H9 (cell line): ENCODE data around the gene PADI4. TPM values are rescaled to one million over a fixed set of nuclear protein-coding genes. Genes with fewer than 3 reads are reported as not detected.

ENCODE experiments used
- DNase-seq: peaks from one replicate; pipeline ENCODE4 v3.0.0-alpha.2; 2017
- H2AFZ ChIP-seq: one replicate; pipeline ENCODE4 v1.6.1; 2013; ENCODE audit warnings: mild to moderate bottlenecking, low read length, control low read depth, moderate library complexity
- H2AK5ac ChIP-seq: 2 replicates; pipeline ENCODE4 v1.6.1; 2013; ENCODE audit warnings: low read length, control low read depth, mixed read lengths; ENCODE audit not compliant: insufficient read length
- H2BK120ac ChIP-seq: one replicate; pipeline ENCODE4 v1.6.1; 2013; ENCODE audit warnings: low read depth, mild to moderate bottlenecking, low read length, control low read depth, inconsistent platforms; ENCODE audit not compliant: poor library complexity, severe bottlenecking
- H2BK12ac ChIP-seq: 2 replicates; pipeline ENCODE4 v1.6.1; 2013; ENCODE audit warnings: low read length, control low read depth, mixed read lengths, low read depth; ENCODE audit not compliant: insufficient read length
- H2BK15ac ChIP-seq: 2 replicates; pipeline ENCODE4 v1.6.1; 2013; ENCODE audit warnings: low read depth, low read length, control low read depth
- H2BK20ac ChIP-seq: one replicate; pipeline ENCODE4 v1.6.1; 2013; ENCODE audit warnings: low read depth, mild to moderate bottlenecking, low read length, control low read depth, inconsistent platforms; ENCODE audit not compliant: poor library complexity, severe bottlenecking
- H2BK5ac ChIP-seq: 2 replicates; pipeline ENCODE4 v1.6.1; 2013; ENCODE audit warnings: low read length, control low read depth, mixed read lengths; ENCODE audit not compliant: insufficient read length
- H3K14ac ChIP-seq: 2 replicates; pipeline ENCODE4 v1.6.1; 2013; ENCODE audit warnings: low read length, control low read depth; ENCODE audit not compliant: insufficient read depth
- H3K18ac ChIP-seq: 2 replicates; pipeline ENCODE4 v1.6.1; 2013; ENCODE audit warnings: low read depth, mild to moderate bottlenecking, mixed read lengths, low read length, control low read depth; ENCODE audit not compliant: insufficient read length
- H3K23ac ChIP-seq: 2 replicates; pipeline ENCODE4 v1.6.1; 2013; ENCODE audit warnings: low read length, control low read depth, mixed read lengths, low read depth; ENCODE audit not compliant: insufficient read length
- H3K23me2 ChIP-seq: 2 replicates; pipeline ENCODE4 v1.6.1; 2013; ENCODE audit warnings: low read depth, mild to moderate bottlenecking, mixed read lengths, low read length, control low read depth; ENCODE audit not compliant: insufficient read length, poor library complexity, severe bottlenecking
- H3K27ac ChIP-seq: 2 replicates; pipeline ENCODE4 v1.5.1; 2013; ENCODE audit warnings: low read length, control low read depth, mixed read lengths, low read depth; ENCODE audit not compliant: insufficient read length
- H3K27me3 ChIP-seq: 2 replicates; pipeline ENCODE4 v1.6.1; 2013; ENCODE audit warnings: low read length, control low read depth, inconsistent platforms; ENCODE audit not compliant: insufficient read depth
- H3K4ac ChIP-seq: 2 replicates; pipeline ENCODE4 v1.6.1; 2013; ENCODE audit warnings: low read depth, mild to moderate bottlenecking, control low read depth, inconsistent platforms, low read length, moderate library complexity
- H3K4me1 ChIP-seq: 2 replicates; pipeline ENCODE4 v1.6.1; 2013; ENCODE audit warnings: low read length, control low read depth, inconsistent platforms; ENCODE audit not compliant: insufficient read depth
- H3K4me2 ChIP-seq: 2 replicates; pipeline ENCODE4 v1.6.1; 2013; ENCODE audit warnings: low read length, control low read depth, mixed read lengths; ENCODE audit not compliant: insufficient read length, insufficient read depth
- H3K56ac ChIP-seq: 2 replicates; pipeline ENCODE4 v1.6.1; 2013; ENCODE audit warnings: low read depth, mild to moderate bottlenecking, mixed read lengths, low read length, control low read depth; ENCODE audit not compliant: insufficient read length
- H3K79me1 ChIP-seq: 2 replicates; pipeline ENCODE4 v1.6.1; 2013; ENCODE audit warnings: low read depth, mild to moderate bottlenecking, moderate library complexity, low read length, control low read depth, inconsistent platforms; ENCODE audit not compliant: insufficient read depth, poor library complexity, severe bottlenecking
- H3K79me2 ChIP-seq: 2 replicates; pipeline ENCODE4 v1.6.1; 2013; ENCODE audit warnings: low read length, control low read depth, inconsistent platforms; ENCODE audit not compliant: insufficient read depth
- H3K9ac ChIP-seq: 2 replicates; pipeline ENCODE4 v1.6.1; 2013; ENCODE audit warnings: low read length, control low read depth, mixed read lengths; ENCODE audit not compliant: insufficient read length; ENCODE audit errors: extremely low read depth
- H3K9me3 ChIP-seq: one replicate; pipeline ENCODE4 v1.6.1; 2013; ENCODE audit warnings: low read depth, low read length, inconsistent platforms; ENCODE audit not compliant: control insufficient read depth
- H3T11ph ChIP-seq: one replicate; pipeline ENCODE4 v1.6.1; 2013; ENCODE audit warnings: mild to moderate bottlenecking, low read length, control low read depth, inconsistent platforms
- H4K20me1 ChIP-seq: one replicate; pipeline ENCODE4 v1.6.1; 2013; ENCODE audit not compliant: control insufficient read depth, insufficient read length, insufficient read depth
- H4K5ac ChIP-seq: 2 replicates; pipeline ENCODE4 v1.6.1; 2013; ENCODE audit warnings: low read depth, mild to moderate bottlenecking, mixed read lengths, low read length, control low read depth; ENCODE audit not compliant: insufficient read length
- H4K8ac ChIP-seq: replicated peaks from 2 replicates; pipeline ENCODE4 v1.6.1; 2013; ENCODE audit warnings: low read length, control low read depth, mixed read lengths, low read depth; ENCODE audit not compliant: insufficient read length
- H4K91ac ChIP-seq: 2 replicates; pipeline ENCODE4 v1.6.1; 2013; ENCODE audit warnings: low read depth, mild to moderate bottlenecking, moderate library complexity, mixed read lengths, low read length, control low read depth; ENCODE audit not compliant: insufficient read length
- H3K27ac Mint-ChIP-seq, 3 experiments: 2 replicates in 2 of 3; 3 replicates in 1 of 3; pipeline ENCODE4 v1.8.0; 2020 to 2021; ENCODE audit warnings: mixed read lengths in 3 of 3, mild to moderate bottlenecking in 1 of 3, moderate library complexity in 1 of 3
- H3K27me3 Mint-ChIP-seq: 2 replicates; pipeline ENCODE4 v1.8.0; 2021; ENCODE audit warnings: low read depth, mild to moderate bottlenecking, moderate library complexity, mixed read lengths
- H3K36me3 Mint-ChIP-seq, 3 experiments: 2 replicates in 2 of 3; 3 replicates in 1 of 3; pipeline ENCODE4 v1.8.0; 2020 to 2021; ENCODE audit warnings: low read depth in 3 of 3, mixed read lengths in 3 of 3; ENCODE audit not compliant: insufficient read depth in 1 of 3
- H3K4me1 Mint-ChIP-seq, 2 experiments: 2 replicates each; pipeline ENCODE4 v1.8.0; 2020; ENCODE audit warnings: mixed read lengths in 2 of 2
- H3K4me3 Mint-ChIP-seq, 2 experiments: 2 replicates in 1 of 2; 3 replicates in 1 of 2; pipeline ENCODE4 v1.8.0; 2020 to 2021; ENCODE audit warnings: mild to moderate bottlenecking in 2 of 2, mixed read lengths in 2 of 2, moderate library complexity in 1 of 2
- H3K9me3 Mint-ChIP-seq, 2 experiments: 2 replicates in 1 of 2; 3 replicates in 1 of 2; pipeline ENCODE4 v1.8.0; 2020; ENCODE audit warnings: mild to moderate bottlenecking in 2 of 2, mixed read lengths in 2 of 2, moderate library complexity in 1 of 2
- WGBS: extraction: QIAGEN DNeasy Blood & Tissue Kit; methylation state at CpG from one replicate; pipeline ENCODE4 v1.1.7; 2013; ENCODE audit warnings: missing lambda C conversion rate, low lambda C conversion rate, mixed read lengths; ENCODE audit not compliant: insufficient read length; ENCODE audit errors: extremely low coverage; 5-methylcytosine and 5-hydroxymethylcytosine counted together
- total RNA-seq: library from RNA; stranded (reverse); gene quantifications from 2 replicates; pipeline ENCODE4 v1.2.1, GENCODE V29; 2021
- TF ChIP-seq, protein P1 (sequence below): fragments of 200-600 bp; sonication (generic); conservative IDR thresholded peaks from 3 replicates; pipeline ENCODE4 v1.8.0; 2021; ENCODE audit warnings: antibody characterized with exemption, mild to moderate bottlenecking

PADI4 gene
- total RNA-seq, 1 experiment from 2014 or later = 0.13 TPM

DNA sequence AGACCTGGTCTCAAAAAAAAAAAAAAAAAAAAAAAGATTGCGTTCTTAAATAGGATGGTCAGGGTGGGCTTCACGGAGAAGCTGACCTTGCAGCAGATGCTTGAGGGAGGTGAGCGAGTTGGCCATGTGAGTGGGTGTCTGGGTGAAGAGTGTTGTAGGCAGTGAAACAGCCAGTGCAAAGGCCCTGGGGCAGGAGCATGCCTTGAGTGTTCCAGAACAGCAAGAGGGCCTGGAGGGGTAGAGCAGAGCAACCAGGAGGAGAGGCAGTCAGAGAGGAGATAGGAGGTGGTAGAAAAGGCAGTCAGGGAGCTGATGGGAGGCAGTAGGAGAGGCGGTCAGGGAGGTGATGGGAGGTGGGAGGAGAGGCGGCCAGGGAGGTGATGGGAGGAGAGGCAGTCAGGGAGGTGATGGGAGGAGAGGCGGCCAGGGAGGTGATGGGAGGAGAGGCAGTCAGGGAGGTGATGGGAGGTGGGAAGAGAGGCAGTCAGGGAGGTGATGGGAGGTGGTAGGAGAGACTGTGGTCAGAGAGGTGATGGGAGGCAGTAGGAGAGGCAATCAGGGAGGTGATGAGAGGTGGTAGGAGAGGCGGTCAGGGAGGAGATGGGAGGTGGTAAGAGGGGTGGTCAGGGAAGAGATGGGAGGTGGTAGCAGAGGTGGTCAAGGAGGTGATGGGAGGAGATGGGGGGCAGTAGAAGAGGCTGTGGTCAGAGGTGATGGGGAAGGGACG, 43.8 kb downstream of the PADI4 start:
- Histone ChIP-seq H2BK20ac (no peak overlapping the region), H3K9me3 (no peaks in the 10 kb centered on the region), H4K91ac (no peak overlapping the region), H2BK120ac (no peak overlapping the region), H2BK15ac (no peak overlapping the region), H4K8ac (no peak overlapping the region), H2BK12ac (no peak overlapping the region), H3K79me2 (no peaks in the 10 kb centered on the region), H2AK5ac (no peak overlapping the region), H3K56ac (no peak overlapping the region), H3K18ac (no peak overlapping the region), H3K23me2 (no peaks in the 10 kb centered on the region), H3K4me2 (no peak overlapping the region), H2BK5ac (no peak overlapping the region), H3K27ac (no peak overlapping the region), H3K23ac (no peak overlapping the region), H3T11ph (no peak overlapping the region), H3K9ac (no peak overlapping the region), H3K14ac (no peak overlapping the region; the same call in 1 of the 2 replicates), H2AFZ (no peak overlapping the region), H3K4me1 (no peaks in the 10 kb centered on the region), H3K27me3 (no peaks in the 10 kb centered on the region), H4K20me1 (no peaks in the 10 kb centered on the region), H4K5ac (no peak overlapping the region), H3K79me1 (no peaks in the 10 kb centered on the region), H3K4ac (no peak overlapping the region)
- Mint-ChIP-seq H3K27me3 (peaks cover 15% of the 10 kb centered on the region), H3K36me3 (no peaks in the 10 kb centered on the region), H3K9me3 (no peaks in the 10 kb centered on the region), H3K4me1 (peaks cover 11 to 23% of the 10 kb centered on the region in 2 experiments), H3K4me3 (no peak overlapping the region), H3K27ac (no peak overlapping the region; a peak in 1 of 7 replicates)
- WGBS = no CpG with 5 or more reads among the region's 8 CpGs
- DNase-seq = no peak
- TF ChIP-seq, protein P1, sequence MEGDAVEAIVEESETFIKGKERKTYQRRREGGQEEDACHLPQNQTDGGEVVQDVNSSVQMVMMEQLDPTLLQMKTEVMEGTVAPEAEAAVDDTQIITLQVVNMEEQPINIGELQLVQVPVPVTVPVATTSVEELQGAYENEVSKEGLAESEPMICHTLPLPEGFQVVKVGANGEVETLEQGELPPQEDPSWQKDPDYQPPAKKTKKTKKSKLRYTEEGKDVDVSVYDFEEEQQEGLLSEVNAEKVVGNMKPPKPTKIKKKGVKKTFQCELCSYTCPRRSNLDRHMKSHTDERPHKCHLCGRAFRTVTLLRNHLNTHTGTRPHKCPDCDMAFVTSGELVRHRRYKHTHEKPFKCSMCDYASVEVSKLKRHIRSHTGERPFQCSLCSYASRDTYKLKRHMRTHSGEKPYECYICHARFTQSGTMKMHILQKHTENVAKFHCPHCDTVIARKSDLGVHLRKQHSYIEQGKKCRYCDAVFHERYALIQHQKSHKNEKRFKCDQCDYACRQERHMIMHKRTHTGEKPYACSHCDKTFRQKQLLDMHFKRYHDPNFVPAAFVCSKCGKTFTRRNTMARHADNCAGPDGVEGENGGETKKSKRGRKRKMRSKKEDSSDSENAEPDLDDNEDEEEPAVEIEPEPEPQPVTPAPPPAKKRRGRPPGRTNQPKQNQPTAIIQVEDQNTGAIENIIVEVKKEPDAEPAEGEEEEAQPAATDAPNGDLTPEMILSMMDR = no peak
